Astrocyte (in vitro differentiated cells and primary cell): ENCODE results near the gene NRIP1.

Experiments
- CTCF ChIP-seq: IDR thresholded peaks from 2 replicates; pipeline ENCODE4 v1.5.1; 2011; ENCODE audit warnings: low read depth, mild to moderate bottlenecking, inconsistent platforms, low read length, moderate library complexity; ENCODE audit not compliant: insufficient read depth
- EZH2 ChIP-seq: IDR thresholded peaks from 2 replicates; pipeline ENCODE4 v1.6.1; 2012; ENCODE audit warnings: mild to moderate bottlenecking, low read length, inconsistent platforms; ENCODE audit not compliant: insufficient read depth

- TF ChIP-seq CTCF: no peak
- TF ChIP-seq EZH2: no peak
Measured at GRCh38 chr21:15000081-15000480, 64.7 kb downstream of the NRIP1 start.
